Kidney tubule cell (primary cell): ENCODE data around the gene TAS2R40.
"Not testable (repeated sequence)": the region's sequence is repeated elsewhere in the genome, so short reads cannot be mapped to it uniquely, and the experiment has no call there.

Experiments used
- DNase-seq: peaks from one replicate; pipeline ENCODE4 v3.0.0-alpha.2; 2018; ENCODE audit warnings: low spot score

Gene TAS2R40

DNA sequence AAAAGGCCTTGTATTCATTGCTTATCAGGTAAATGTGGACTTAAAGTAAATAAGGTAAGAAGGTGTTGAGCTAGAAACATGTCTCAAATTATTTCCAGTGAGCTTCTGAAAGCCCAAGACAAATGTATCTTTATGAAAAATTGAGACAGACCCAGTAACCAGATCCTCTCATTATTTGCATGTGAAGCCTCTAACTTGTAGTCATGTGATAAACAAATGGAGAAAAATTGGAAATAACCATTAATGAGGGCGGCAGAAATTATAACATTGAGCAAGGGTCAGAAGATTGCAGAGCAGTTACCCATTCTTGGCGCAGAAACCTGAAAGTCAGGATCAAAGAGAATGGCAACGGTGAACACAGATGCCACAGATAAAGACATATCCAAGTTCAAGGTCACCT, at the start of gene TAS2R40:
Gene TAS2R40 (plus strand): TSS at position 301 of the 400 bp plus-strand sequence. CDS start 42 bp downstream, at position 343.
- DNase-seq, result no peak

- DNase-seq, result peak; percentile 39
These were observed 49.5 kb upstream of the TAS2R40 start for GRCh38 chr7:143172354-143172753.

GRCh38 chr7:143176128-143176527, 45.7 kb upstream of the TAS2R40 start:
- no peak for DNase-seq

DNA sequence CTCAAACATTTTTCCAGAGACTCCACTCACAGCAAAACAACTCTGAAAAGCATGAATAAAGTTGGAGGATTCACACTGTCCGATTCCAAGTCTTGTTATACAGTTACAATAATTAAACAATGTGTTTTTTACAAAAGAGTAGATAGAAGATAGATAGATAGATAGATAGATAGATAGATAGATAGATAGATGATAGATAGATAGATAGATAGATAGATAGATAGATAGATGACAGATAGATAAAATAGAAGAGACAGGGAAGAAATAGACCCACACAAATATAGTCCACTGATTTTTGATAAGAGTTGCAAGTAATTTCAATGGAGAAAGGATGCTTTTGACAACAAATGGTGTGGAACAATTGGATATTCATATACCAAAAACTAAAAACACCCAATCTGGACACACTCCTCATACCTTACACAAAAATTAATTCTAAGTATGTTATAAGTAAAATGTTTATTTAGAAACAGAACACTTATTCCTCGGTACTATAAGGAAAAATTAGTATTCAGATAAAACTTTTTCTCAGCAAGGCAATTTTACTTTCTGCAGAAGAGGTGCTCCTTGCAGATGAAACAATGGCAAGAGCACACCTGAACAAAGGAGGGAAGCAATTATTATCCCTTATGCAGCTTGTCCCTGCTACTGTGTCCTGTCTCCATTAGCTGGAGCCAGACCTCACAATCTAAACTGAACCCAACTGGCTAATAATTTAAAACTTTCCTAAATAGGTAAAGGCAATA, 44.3 kb upstream of the TAS2R40 start:
- no peak for DNase-seq

- DNase-seq, result not testable (repeated sequence)
These were observed 41.1 kb upstream of the TAS2R40 start for GRCh38 chr7:143180771-143181170.

DNA sequence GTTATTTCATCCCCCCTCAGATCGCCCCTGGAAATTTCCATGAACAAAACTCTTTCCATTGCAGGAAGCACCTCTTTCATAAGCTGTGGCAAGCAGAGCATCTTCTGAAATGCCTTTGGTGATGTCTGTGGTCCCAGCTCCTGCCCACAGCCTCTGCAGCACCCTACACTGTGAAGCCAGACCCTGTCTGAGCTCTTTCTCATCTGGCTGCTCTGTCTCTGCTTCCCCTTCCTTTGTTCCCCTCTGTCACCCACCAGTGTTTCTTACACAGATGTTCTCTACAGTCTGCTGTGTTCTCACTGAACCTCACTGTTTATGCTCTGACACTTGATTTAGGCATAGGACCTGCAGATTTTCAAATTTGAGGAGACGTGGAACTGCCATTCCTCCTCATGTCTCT, 40.5 kb upstream of the TAS2R40 start:
- DNase-seq, result no peak

GRCh38 chr7:143183024-143183423, 38.8 kb upstream of the TAS2R40 start, which contains the start of gene TAS2R39:
TSS of gene TAS2R39 (plus strand) at chr7:143183419. CDS start at chr7:143183419, 0 bp downstream.
- DNase-seq, result no peak

GRCh38 chr7:143185551-143185950, 36.3 kb upstream of the TAS2R40 start:
- no peak for DNase-seq

DNA sequence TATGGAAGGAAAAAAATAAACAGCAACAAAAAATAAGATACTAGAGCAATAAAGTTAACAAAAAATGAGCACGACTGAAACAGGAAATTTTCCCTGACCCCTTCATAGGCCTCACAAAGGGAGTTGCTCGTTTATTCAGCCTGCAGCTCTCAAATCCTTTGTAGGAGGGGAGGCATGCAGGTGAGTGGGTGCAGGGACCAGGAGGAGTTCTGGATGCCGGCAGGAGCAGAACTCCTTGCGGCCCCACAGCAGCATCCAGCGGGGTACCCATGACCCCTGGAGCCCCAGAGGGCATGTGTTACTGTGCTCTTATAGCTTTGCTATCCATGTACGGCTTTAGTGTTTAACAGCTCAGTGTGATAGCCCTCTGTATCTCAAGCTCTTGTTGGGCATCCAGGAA, 32.8 kb upstream of the TAS2R40 start:
- DNase-seq, result no peak

GRCh38 chr7:143193880-143194279, 28.0 kb upstream of the TAS2R40 start:
- DNase-seq, result no peak

DNA sequence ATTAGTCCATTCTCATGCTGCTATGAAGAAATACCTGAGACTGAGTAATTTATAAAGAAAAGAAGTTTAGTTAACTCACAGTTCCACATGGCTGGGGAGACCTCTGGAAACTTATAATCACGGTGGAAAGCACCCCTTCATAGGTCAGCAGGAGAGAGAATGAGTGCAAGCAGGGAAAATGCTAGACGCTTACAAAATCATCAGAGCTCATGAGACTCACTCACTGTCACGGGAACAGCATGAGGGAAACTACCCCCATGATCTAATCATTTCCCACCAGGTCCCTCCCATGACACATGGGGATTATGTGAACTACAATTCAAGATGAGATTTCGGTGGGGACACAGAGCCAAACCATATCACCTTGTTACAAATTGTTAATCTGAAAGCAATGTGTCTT, 22.8 kb upstream of the TAS2R40 start:
- DNase-seq, result peak; percentile 43

GRCh38 chr7:143202161-143202560, 19.7 kb upstream of the TAS2R40 start:
- DNase-seq, result no peak

DNA sequence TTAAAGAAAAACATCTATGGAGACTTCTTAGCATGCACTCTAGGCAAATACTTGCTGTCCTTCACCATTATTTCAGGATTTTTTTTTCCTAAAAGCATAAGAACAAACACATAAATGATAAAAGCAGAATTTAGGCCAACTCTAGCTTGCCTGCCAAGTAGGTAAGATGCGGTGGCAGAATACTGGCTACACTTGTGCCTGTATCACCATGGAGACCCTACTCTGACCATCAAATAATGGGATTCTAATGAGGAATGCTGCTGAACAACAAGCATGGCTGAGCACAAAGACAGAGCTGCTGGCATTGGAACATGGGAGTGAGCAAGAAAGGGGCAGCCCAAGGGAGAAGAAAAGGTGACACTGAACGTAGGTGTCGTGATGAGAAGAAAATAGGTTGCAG, 18.5 kb upstream of the TAS2R40 start:
- DNase-seq, result no peak

DNA sequence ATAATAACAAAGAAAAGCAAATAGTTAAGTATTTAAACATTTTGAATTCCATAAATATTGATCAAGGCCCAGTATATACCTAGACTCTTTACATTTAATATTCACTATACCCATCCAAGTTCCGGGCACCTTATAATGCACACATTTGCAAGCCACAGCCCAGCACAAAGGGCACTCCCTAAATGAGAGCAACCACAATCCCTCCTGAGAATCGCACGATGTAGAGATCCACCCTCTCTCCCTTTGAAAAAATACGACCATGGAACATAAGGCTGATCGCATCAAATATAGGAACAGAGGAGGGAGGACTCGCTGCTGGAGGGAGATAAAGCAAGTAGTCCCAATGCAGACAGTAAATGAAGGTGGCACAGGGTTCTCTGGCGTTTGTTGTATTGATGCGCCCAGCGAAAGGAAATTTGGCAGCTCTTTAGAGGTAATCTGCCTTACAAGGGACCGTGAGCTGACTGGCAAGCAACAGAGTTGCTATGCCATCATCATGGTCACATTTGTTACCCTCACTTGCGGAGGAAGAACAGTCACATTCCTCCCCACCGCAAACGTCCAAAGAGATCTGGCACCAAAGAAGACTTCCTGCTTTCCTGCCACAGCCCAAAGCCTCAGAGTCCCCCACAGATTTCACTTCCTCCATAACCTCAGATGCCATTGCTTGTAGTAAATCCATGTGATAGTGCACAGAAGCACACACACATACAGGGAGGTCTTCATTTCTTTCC, 16.1 kb upstream of the TAS2R40 start:
- no peak for DNase-seq

DNA sequence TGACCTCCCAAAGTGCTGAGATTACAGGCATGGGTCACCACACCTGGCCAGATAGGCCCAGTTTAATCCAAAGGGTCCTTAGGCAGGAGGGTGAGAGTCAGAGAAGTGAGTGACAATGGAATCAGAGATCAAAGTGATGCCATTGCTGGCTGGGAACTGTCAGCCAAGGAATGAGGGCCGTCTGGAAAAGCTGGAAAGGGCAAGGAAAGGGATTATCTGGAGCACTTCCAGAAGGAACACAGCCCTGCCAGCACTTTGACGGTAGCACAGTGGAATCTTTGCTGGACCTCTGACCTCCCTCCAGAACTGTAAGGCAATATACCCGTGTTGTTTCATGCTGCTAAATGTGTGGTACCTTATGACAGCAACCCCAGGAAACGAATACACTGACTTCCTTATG, 11.3 kb upstream of the TAS2R40 start:
- no peak for DNase-seq

GRCh38 chr7:143213478-143213877, 8.4 kb upstream of the TAS2R40 start:
- not testable (repeated sequence) for DNase-seq

- peak; percentile 84 for DNase-seq
These were observed 6.8 kb upstream of the TAS2R40 start for GRCh38 chr7:143214789-143215679.

DNA sequence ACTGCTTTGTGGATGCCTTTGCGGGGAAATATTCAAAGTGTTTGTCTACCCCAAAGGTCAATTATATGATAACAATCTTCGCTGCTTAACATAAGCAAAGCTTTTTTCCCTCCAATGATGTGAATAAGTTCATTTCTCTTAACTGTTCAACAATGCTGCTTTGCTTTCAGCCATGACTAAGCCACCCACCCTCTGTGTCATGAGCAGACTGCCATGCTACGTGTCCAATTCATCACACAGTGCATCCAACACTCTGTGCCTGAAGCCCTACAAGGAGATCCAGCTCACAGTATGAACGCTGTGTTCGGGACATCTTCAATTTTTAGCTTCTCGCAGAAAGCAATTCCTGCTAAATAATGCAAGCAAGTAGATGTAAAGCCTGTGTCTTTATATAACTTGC, 5.7 kb upstream of the TAS2R40 start:
- DNase-seq, result no peak

- no peak for DNase-seq
These were observed 5.2 kb upstream of the TAS2R40 start for GRCh38 chr7:143216686-143217085.

GRCh38 chr7:143217806-143218205, 4.0 kb upstream of the TAS2R40 start:
- DNase-seq, result no peak

GRCh38 chr7:143221286-143221685, 551 bp upstream of the TAS2R40 start:
- no peak for DNase-seq

DNA sequence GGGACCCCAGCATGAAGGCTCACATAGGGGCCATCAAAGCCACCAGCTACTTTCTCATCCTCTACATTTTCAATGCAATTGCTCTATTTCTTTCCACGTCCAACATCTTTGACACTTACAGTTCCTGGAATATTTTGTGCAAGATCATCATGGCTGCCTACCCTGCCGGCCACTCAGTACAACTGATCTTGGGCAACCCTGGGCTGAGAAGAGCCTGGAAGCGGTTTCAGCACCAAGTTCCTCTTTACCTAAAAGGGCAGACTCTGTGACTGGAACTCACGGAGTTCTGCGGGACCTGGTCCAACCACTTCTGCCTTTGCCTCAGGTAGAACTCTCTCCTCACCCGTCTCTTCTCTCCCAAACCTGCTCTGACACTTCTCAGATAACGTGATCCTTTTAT, 945 bp downstream of the TAS2R40 start:
- DNase-seq, result no peak
